GM19193 (cell line): Measurements from ENCODE around the gene FAM120B.

Source experiments
- POLR2A ChIP-seq: IDR thresholded peaks from 4 replicates; pipeline ENCODE4 v1.6.1; 2011; ENCODE audit not compliant: insufficient read depth, insufficient read length; ENCODE audit errors: extremely low read depth

Gene FAM120B

DNA sequence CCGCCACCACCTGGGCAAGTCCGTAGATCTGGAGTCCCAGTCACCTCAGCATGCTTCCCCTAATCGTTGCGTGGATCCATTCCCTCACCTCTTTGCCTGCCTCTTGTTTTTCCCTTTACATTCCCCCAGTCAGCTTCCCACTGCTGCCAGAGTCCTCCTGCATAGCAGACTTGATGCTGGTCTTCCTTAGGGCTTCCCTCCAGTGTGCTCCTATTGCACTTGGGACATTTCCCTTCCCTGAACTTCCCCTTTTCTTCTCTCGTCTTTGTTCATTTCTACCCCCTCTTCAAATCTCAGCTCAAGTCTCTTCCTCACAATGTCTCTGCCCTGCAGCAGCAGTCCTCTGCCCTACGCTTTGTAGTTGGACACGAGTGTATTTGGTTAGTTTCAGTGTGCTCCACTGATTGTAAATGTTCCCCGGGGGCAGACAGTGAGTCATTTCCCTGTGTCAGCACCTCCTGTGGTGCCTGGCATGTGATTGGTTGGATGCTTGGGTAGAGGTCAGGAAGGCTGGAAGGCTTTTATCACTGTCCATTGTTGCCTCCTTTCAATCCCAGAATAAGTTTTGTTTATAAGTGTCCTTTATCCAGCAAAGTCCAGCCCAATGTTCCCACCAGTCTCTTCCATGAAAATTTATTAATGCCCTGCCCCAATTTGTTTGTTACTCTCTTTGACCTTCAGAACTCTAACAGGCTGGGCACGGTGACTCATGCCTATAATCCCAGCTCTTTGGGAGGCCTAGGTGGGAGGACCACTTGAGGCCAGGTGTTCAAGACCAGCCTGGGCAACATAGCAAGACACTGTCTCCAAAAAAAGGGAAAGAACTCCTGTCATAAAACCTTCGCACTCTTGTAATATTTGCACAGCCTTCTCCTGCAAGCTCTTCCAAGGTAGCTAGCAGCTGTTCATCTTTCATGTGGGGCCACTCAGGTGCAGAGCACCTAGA, 38.3 kb downstream of the FAM120B start:
- no peak for TF ChIP-seq POLR2A

DNA sequence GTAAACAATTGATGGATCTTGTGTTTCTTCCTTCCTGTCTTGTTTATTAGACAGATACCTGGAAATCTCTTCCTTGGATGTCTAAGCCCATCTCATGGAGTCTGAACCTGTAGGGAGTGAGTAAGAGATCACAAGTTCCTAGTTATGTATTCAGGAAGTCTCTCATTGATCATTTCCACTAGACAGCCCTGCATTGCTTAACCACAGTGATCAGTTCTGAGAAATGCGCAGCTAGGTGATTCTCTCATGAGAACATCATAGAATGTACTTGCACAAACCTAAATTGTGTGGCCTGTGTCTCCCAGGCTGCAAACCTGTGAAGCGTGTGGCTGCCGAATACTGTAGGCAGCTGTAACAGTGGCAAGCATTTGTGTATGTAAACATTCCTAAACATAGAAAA, 39.1 kb downstream of the FAM120B start:
- no peak for TF ChIP-seq POLR2A

DNA sequence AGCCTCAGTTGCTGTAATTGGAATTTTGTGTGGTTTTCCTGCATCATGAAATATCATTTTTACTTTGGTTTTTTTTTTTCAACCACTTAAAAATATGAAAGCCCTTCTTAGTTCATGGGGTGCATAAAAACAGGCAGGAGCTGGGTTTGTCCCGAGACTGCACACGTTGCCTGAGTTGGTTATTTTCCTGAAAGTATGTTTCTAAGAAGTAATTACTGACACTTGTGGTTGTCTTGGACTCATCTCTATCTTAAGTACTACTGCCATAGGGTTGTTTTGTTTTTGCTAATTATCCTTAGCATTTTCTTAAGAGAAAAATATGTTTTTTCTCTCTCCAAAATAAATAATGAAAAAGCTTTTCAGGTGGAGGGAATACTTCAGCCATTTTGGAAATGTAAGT, 40.1 kb downstream of the FAM120B start:
- TF ChIP-seq POLR2A = no peak

DNA sequence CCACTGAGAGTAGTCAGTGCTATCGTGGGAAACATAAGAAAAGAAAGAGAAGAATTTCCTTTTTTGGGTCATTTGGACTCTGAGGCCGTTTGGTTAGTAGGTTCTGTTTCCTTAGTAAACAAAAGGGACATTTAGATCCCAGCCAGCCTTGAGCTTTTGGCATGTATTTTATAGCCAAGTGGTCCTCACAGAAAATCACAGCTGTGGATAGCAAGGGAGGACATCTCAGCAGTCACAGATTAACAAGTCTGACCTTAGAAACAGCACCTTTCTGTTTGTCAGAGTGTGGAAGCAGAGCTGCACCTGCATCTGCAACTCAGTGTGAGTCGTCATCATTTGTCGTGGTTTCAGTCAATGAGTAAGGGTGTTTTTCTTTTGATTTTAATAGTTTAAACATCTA, 40.5 kb downstream of the FAM120B start:
- TF ChIP-seq POLR2A = no peak

DNA sequence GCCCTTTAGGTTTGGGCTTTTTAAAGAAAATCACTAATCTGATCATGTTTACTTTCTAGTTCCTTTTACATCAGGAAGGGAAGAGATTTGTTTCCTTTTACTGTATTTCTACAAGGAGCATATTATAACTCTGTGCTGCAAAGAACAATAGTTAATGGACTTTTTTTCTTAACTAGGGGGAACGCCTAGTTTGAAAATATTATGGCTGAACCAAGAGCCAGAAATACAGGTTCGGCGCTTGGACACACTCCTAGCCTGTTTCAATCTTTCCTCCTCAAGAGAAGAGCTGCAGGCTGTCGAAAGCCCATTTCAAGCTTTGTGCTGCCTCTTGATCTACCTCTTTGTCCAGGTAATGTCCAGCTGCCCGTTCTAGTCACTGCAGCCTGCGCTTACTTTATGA, 41.4 kb downstream of the FAM120B start:
- TF ChIP-seq POLR2A = no peak

DNA sequence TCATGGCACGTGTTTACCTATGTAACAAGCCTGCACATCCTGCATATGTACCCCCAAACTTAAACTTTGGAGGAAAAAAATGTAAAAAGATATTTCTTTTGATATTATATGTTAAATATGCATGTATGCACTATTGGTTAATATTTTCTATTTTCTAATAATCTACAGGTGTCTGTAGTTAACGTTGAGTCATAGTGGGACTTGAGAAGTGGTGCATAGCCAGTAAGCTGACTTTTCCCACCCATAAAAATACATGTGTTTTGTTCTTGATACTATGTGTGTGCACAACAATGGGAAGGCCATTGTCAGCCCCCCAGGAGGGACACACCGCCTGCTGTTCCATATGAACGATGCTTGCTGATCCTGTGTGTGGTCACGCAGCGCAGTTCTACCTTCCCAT, 49.1 kb downstream of the FAM120B start:
- no peak for TF ChIP-seq POLR2A

DNA sequence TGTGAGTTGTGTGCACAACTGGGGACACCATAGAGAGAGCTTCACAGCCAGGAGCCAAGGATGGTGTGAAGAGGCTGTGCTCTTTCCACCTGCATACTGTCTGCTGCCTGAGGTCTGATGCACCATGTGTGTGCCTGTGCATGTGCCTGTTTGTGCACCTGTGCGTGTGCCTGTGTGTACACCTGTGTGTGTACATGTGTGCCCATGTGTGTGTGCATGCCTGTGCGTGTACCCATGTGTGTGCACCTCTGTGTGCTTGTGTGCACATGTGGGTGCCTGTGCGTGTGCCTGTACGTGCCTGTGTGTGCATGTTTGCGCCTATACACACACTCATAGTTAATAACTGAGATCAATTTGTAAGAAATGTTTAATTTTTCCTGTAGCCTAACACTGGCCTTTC, 51.3 kb downstream of the FAM120B start:
- no peak for TF ChIP-seq POLR2A

DNA sequence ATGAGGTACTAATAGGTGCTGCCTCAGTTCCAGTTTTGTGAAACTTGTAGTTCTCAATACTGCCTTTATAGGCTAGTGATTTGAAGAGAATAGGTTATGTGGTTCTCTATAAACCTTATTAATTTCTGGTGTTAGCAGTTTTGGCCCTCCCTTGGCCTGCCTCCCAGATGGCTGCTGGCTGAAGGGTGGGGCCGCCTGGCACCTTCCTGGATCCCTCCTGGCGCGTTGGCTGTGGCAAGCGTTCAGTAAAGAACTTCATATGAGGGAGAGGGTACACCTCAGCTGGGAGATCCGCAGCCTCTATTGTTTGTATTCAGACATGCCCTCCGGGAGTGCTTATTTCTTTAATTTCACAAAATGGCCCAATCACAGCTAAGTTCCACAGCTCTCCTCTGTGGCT, 51.9 kb downstream of the FAM120B start:
- TF ChIP-seq POLR2A = no peak

DNA sequence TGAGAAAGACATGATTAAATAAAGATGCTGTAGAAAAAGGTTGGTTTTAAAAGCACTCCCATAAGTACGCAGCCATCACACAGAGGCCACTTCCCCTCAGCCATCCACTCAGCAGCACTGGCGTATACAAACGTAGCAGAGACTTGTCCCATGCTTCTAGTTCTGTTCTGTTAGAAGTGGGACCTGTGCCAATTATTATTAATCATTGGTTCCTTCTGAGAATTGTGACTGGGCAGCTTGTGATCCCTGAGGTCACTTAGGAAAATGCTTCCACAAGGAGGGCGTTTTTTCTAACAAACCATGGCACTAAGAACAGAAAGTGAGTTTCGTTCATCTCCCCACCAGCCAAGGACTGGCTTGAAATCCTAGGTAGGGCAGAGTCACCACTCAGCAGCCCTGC, 53.9 kb downstream of the FAM120B start:
- no peak for TF ChIP-seq POLR2A

DNA sequence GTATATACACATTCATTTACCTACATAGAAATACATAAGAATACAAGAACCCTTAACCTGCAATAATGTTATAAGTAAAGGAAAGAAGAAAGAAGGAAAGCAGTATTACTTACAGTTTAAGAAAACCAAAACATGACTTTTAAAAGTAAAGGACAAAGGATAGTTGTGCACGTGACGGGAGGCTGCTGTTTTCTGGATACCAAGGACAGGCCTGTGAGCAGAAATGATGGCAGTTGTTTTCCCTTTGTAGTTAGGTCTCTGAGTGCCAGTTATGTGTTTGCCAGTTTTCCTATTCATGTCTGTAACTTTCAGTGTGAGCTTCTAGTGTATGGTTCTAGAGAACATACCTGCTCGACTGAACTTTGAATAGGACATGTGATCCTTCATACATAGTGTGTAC, 54.8 kb downstream of the FAM120B start:
- TF ChIP-seq POLR2A = no peak

DNA sequence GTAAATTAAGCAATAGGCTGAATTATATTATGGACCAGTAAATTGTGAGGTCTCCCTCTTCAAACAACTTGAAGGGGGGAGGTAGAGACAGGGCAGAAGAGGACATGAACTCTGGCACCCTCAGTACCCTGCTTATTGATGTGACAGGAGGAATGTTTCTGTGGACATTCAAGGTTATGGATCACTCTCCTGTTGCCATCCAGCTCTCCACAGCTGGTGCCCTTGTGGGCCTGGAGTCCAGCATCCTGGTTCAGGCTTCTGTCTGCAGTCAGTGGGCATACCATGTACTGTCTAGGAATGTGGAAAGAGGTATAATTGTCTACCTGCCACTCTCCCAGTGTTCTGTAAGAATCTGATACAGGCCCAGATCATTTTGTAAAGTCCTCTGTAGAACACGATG, 55.6 kb downstream of the FAM120B start:
- no peak for TF ChIP-seq POLR2A

DNA sequence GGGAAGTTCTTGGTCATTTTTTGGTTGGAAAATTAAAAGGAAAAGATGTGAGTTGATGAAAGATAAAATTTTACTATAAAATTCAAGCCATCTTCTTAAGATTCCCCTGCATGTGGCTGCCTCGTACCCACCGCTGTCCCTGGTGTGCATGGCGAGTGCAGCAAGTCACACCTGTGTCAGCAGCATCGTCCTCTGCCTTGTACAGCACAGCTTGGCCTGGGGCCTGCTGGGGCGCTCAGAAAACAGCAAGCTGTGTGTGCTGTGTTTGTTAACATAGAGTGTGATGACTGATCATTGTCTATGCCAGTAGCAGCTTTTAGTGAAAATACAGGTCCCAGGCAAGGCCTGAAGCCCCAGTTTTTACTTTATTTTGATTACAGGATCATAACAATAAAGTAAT, 56.7 kb downstream of the FAM120B start:
- TF ChIP-seq POLR2A = no peak

DNA sequence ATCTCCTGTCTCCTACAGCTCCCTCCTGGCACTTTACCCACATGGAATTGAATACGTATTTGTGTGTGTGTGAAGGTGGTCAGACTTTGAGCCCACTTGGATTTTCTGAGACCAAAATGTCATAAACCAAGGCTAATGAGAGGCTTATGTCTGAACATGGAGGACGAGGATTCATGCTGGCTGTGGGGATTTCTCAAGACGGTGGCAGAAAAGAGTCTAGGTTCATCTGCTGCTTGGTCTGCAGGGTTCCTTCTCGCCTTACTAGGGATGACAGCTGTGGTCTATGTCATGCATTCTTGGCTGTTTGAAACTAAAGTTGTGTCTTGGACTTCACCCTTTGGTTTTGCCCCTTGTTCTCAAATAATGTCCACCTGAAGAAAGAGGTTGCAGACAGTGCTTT, 58.6 kb downstream of the FAM120B start:
- TF ChIP-seq POLR2A = no peak

DNA sequence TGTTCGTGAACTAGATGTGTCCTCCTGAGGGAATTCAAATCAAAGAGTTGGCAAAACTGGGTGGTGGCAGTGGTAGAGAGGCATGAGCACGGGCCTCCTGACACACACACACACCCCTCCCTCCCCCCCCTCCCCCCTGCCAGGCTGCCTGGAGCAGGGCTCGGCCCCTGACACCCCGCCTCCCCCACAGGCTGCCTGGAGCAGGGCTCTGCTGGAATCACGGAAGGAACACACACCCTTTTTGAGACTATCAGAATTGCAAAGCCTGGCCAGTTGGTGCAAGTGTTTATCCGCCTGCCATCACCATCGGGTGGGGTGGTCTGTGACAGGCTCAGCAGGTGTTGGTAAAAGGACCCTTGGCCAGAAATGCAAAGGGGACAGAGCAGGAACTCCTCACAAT, 59.0 kb downstream of the FAM120B start:
- no peak for TF ChIP-seq POLR2A

DNA sequence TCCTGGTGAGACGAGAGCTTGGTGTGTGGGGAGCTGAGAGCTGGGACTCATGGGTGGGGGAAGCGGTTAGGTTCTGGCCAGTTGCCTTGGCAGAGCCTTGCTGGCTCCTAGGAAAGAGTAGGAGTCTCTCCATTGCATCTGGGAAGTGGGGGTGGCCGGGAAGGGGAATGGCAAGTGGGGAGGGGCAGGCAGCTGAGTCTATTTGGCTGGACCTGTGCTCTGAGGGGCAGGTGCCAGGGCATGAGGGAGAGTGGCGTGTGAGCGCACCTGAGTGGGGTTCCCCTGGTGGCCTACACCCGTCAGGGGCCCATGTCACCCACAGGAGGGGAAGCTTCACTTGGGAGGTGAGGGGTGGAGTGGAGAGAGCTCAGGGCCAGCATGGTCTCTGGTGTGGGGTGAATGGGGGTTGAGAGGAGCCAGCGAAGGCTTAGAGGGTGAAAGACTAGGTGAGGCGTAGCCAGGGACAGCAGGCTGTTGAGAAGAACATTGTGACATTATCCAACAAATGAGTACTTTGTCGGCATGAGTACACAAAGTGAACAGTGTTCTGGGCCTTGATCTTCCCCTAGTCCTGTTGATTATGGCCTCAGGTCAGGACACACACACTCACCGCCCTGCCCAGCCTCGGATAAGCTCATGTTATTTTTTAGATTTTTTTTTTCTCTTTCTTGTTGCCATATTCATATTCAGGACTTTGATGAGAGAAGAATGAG, 59.8 kb downstream of the FAM120B start:
- TF ChIP-seq POLR2A = no peak

DNA sequence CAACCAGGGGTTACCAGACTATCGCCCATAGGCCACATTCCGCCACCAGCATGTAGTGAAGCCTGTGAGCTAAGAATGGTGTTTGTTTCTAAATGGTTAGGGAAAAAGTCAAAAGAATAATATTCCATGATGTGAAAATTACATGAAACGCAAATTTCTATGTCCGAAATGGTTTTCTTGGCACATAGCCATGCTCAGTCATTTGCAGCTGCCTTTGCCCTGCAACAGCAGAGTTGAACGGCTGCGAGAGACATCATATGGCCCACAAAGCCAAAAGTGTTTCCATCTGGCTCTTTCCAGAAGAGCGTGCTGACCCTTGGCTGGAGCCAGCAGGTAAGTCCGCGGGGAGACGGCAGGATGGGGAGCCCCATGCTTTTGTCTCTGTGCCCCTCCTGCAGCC, 60.7 kb downstream of the FAM120B start:
- TF ChIP-seq POLR2A = no peak
